AG04450 (cell line): ENCODE data around the gene INSR. TPM values are rescaled to one million over a fixed set of nuclear protein-coding genes. Genes with fewer than 3 reads are reported as not detected.

ENCODE experiments used
- CTCF ChIA-PET: fragments of 300-600, 350-600 bp; formaldehyde crosslinking; extraction: SDS; loops from one replicate; lab custom pipeline; 2022; ENCODE audit warnings: antibody characterized with exemption, inconsistent platforms; lab: Charles Lee
- POLR2A ChIA-PET: fragments of 350-600 bp; formaldehyde crosslinking; extraction: SDS; loops from one replicate; lab custom pipeline; 2021; ENCODE audit warnings: antibody characterized with exemption, inconsistent platforms; lab: Yijun Ruan, JAX
- DNase-seq: peaks from one replicate; pipeline ENCODE4 v3.0.0-alpha.2; 2011; ENCODE audit warnings: low read depth, low spot score
- H3K27ac ChIP-seq: one replicate; pipeline ENCODE4 v1.5.1; 2012; ENCODE audit warnings: low read depth, low read length, control low read depth
- H3K27me3 ChIP-seq: one replicate; pipeline ENCODE4 v1.6.0; 2012; ENCODE audit warnings: low read length; ENCODE audit not compliant: control insufficient read depth, insufficient read depth
- H3K4me3 ChIP-seq: 2 replicates; pipeline ENCODE4 v1.5.1; 2011; ENCODE audit warnings: mild to moderate bottlenecking, low read depth, low read length, control low read depth
- H3K9me3 ChIP-seq: 2 replicates; pipeline ENCODE4 v1.5.1; 2012; ENCODE audit warnings: low read length; ENCODE audit not compliant: control insufficient read depth, insufficient read depth
- CTCF ChIP-seq: IDR thresholded peaks from 2 replicates; pipeline ENCODE4 v1.5.1; 2011; ENCODE audit warnings: low read depth, low read length, control low read depth, inconsistent platforms
- polyA plus RNA-seq: library from polyadenylated mRNA; depleted of rRNA; stranded (reverse); fragments of >200 nt; gene quantifications from 2 replicates; pipeline ENCODE4 v1.2.3, GENCODE V29; 2011

The INSR gene
- polyA plus RNA-seq, 1 experiment, result 2.9 TPM

GRCh38 chr19:7268705-7269098, 25.5 kb downstream of the INSR start:
- TF ChIP-seq CTCF, result no peak
- peaks cover 9% of the 10 kb centered on the region for H3K9me3 ChIP-seq
- DNase-seq, result no peak
- no peaks in the 10 kb centered on the region for H3K27me3 ChIP-seq
- POLR2A ChIA-PET, result no interaction called here
- CTCF ChIA-PET, result no interaction called here
- H3K4me3 ChIP-seq, result no peak overlapping the region
- no peak overlapping the region for H3K27ac ChIP-seq

- no peak for DNase-seq
- Histone ChIP-seq H3K9me3 (peaks cover 9% of the 10 kb centered on the region), H3K4me3 (no peak overlapping the region), H3K27ac (no peak overlapping the region), H3K27me3 (no peaks in the 10 kb centered on the region)
- no peak for TF ChIP-seq CTCF
- ChIA-PET POLR2A (no interaction called here), CTCF (no interaction called here)
Measured at GRCh38 chr19:7267792-7268704, 26.2 kb downstream of the INSR start.

- H3K27ac ChIP-seq, result no peak overlapping the region
- TF ChIP-seq CTCF, result no peak
- CTCF ChIA-PET, result no interaction called here
- H3K9me3 ChIP-seq, result peaks cover 9% of the 10 kb centered on the region
- DNase-seq, result no peak
- no peaks in the 10 kb centered on the region for H3K27me3 ChIP-seq
- no peak overlapping the region for H3K4me3 ChIP-seq
- POLR2A ChIA-PET, result no interaction called here
Measured at GRCh38 chr19:7266832-7267231, 27.4 kb downstream of the INSR start.

GRCh38 chr19:7265963-7266362, 28.3 kb downstream of the INSR start:
- ChIA-PET POLR2A (no interaction called here), CTCF (no interaction called here)
- DNase-seq, result no peak

More at GRCh38 chr19:7265963-7266362, 28.3 kb downstream of the INSR start:
- TF ChIP-seq CTCF, result no peak
- Histone ChIP-seq H3K27me3 (no peaks in the 10 kb centered on the region), H3K9me3 (peaks cover 9% of the 10 kb centered on the region), H3K27ac (no peak overlapping the region), H3K4me3 (no peak overlapping the region)
